Spleen (tissue), 7 donors: Measurements from ENCODE around the gene MRPL33.

Experiments
- POLR2A ChIP-seq, 3 donors: fragments of 450-650 bp; IDR thresholded peaks; one replicate each; pipeline ENCODE4 v1.5.1; 2017; ENCODE audit warnings: antibody characterized with exemption in 3 of 3, mild to moderate bottlenecking in 1 of 3
- POLR2AphosphoS5 ChIP-seq, 3 donors: sonication (generic); formaldehyde crosslinking; IDR thresholded peaks; one replicate each; pipeline ENCODE4 v1.5.1; 2017; ENCODE audit warnings: antibody characterized with exemption in 3 of 3
- TF ChIP-seq, protein P1 (sequence below), 11 experiments: fragments of 200-600 bp in 7 of 11; fragments of 450-650 bp in 4 of 11; sonication (generic) in 4 of 11; IDR thresholded peaks in 8 of 11; conservative IDR thresholded peaks in 3 of 11; 1 replicate in 7 of 11; 2 replicates in 4 of 11; pipeline versions ENCODE4 v1.4.0 to v1.8.0; 2016 to 2021; ENCODE audit warnings: antibody characterized with exemption in 11 of 11, inconsistent platforms in 4 of 11, mild to moderate bottlenecking in 1 of 11
- donor health status: DM: no; HTN: no; CAD: no; lungs with moderate emphysema.
- donor health status: DM: no; HTN: no; CAD: no.
- donor health status: DM: no; HTN: no; CAD: no.

- TF ChIP-seq, protein P1, sequence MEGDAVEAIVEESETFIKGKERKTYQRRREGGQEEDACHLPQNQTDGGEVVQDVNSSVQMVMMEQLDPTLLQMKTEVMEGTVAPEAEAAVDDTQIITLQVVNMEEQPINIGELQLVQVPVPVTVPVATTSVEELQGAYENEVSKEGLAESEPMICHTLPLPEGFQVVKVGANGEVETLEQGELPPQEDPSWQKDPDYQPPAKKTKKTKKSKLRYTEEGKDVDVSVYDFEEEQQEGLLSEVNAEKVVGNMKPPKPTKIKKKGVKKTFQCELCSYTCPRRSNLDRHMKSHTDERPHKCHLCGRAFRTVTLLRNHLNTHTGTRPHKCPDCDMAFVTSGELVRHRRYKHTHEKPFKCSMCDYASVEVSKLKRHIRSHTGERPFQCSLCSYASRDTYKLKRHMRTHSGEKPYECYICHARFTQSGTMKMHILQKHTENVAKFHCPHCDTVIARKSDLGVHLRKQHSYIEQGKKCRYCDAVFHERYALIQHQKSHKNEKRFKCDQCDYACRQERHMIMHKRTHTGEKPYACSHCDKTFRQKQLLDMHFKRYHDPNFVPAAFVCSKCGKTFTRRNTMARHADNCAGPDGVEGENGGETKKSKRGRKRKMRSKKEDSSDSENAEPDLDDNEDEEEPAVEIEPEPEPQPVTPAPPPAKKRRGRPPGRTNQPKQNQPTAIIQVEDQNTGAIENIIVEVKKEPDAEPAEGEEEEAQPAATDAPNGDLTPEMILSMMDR (IDR thresholded peaks at IDR 0.05 in 8 of 11, conservative IDR thresholded peaks at IDR 0.05 in 3 of 11) = no peak
- TF ChIP-seq POLR2A (IDR thresholded peaks at IDR 0.05) (no peak), POLR2AphosphoS5 (IDR thresholded peaks at IDR 0.05) (no peak)
Measured at GRCh38 chr2:27811768-27812167, 40.2 kb downstream of the MRPL33 start.
